GM19468 (cell line): ENCODE data around the gene GGA3.
"Not testable (repeated sequence)": the region's sequence is repeated elsewhere in the genome, so short reads cannot be mapped to it uniquely, and the experiment has no call there.

Experiments
- ATAC-seq: cut with Tn5 transposase; IDR thresholded peaks from one replicate; pipeline ENCODE4 v1.9.1; 2021; ENCODE audit warnings: mild to moderate bottlenecking, moderate library complexity, moderate number of reproducible peaks; ENCODE audit not compliant: unreplicated experiment; ENCODE audit errors: extremely low read depth

Gene GGA3

DNA sequence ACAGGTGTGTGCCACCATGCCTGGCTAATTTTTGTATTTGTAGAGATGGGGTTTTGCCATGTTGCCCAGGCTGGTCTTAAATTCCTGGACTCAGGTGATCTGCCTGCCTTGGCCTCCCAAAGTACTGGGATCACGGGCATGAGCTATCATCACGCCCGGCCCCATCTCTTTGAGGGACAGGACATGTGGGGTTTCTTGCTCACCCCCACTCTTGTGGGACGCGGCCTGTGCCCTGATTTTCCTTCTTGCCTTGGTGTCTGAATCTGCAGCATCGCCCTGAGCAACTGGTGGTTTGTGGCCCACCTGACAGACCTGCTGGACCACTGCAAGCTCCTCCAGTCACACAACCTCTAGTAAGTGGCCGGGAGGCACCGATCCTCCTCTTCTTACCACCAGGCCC lies 30.3 kb downstream of the GGA3 start:
- no peak for ATAC-seq

GRCh38 chr17:75228847-75229246 lies 32.6 kb downstream of the GGA3 start:
- ATAC-seq = no peak

DNA sequence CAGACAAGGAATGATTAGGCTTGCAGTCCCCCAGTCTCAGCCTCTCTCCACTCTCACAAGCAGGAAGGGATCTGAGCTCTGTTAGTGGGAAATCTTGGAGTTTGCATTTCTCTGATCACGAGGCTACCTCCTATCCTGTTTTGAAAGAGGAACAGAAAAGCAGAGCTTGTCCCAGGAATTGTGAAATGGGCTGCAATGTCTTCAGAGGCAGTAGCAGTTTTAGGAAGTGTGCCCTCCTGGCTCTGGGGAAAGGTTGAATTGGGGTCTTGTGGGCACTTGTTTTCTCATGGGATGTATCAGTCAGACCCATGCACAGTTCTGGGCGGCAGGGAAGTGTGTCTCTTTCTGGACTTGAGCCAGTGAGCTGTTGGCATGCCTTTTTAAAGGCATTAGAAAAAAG lies 33.1 kb downstream of the GGA3 start:
- no peak for ATAC-seq

DNA sequence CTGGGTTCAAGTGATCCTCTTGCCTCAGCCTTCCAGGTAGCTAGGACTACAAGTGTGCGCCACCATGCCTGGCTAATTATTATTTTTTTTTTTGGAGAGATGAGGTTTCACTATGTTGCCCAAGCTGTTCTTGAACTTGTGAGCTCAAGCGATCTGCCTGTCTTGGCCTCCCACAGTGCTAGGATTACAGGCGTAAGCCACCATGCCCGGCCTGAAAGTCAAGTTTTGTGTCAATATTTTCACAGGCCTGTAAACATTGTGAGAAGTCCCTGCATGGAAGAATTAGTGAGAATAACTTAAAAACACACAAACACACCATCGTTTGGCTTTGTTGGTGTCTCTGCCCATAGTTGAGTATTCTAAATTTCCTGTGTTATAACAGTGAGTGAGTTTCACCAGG lies 33.7 kb downstream of the GGA3 start:
- ATAC-seq = no peak

- ATAC-seq = no peak
Measured at GRCh38 chr17:75225016-75225415, 36.4 kb downstream of the GGA3 start.

DNA sequence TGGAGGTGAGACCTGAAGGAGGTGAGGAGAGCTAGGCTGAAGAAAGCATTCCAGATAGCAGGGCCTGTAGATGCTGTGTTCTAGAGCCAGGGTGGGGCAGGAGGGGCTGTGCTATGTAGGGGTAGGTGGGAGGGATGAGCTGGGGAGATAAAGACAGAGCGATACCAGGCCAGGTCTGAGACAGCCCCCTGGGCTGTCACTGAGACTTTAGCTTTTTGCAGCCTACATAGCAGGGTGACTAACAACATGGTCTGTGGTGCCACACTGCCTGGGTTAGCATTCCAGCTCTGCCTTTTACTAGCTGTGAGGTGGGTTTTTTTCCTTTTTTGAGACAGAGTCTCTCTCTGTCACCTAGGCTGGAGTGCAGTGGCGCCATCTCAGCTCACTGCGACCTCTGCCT lies 41.6 kb downstream of the GGA3 start:
- ATAC-seq = no peak

DNA sequence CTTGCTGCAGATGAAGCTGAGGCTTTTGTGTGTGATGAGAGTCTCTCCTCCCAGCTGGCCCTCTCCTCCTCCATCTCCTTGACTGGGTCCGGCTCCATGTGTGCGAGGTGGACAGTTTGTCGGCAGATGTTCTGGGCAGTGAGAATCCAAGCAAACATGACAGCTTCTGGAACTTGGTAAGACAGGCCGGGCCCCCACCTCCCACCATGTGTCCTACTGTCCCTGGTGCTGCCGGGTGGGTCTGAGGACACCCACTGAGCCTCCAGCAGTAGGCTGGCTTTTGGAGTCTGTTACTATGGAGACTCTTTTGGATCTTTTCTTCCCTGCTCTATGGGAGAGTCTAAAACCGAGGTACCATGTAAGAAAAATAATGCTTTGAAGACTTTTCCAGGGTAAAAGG lies 43.3 kb downstream of the GGA3 start:
- no peak for ATAC-seq

- no peak for ATAC-seq
Measured at GRCh38 chr17:75209061-75209460, 52.3 kb downstream of the GGA3 start.

DNA sequence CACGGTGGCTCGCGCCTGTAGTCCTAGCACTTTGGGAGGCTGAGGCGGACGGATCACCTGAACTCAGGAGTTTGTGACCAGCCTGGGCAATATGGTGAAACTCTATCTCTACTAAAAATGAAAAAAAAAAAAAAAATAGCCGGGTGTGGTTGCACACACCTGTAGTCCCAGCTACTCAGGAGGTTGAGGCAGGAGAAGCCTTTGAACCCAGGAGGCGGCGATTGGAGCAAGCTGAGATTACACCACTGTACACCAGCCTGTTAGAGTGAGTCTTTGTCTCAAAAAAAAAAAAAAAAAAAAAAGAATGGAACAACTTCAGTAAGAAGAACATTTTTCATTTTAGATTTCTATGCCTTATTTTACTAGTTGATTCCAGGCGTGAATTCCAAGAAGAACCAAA lies 53.2 kb downstream of the GGA3 start:
- no peak for ATAC-seq

GRCh38 chr17:75207760-75208159 lies 53.6 kb downstream of the GGA3 start:
- no peak for ATAC-seq

DNA sequence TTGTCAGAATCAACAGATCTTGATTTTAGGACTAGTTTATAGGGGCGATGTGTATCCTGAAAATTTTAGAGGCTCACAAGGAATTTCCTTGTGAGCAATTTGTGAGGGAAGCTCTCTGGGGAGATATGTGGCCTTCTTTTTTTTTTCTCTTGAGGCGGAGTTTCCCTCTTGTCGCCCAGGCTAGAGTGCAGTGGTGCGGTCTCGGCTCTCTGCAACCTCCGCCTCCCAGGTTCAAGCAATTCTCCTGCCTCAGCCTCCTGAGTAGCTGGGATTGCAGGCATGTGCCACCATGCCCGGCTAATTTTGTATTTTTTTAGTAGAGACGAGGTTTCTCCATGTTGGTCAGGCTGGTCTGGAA lies 54.4 kb downstream of the GGA3 start:
- ATAC-seq = not testable (repeated sequence)

DNA sequence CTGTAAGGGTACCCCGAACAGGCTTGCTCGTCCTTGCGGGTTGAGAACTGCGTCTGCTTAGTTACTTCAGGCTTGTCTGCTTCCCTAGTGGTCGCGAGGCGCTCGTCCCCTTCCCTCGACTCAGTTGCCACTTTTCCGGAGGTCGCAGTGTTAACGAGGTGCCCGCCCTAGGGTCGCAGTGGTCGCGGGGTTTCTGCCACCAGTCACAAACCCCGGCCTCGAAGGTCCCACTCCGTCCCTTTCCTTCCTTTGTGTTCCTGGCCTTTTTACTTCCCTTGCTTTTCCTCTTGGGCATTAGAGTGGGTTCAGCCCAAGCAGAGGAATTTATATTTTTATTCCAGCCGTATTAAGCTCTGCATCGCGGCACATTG lies 55.6 kb downstream of the GGA3 start:
- no peak for ATAC-seq

- ATAC-seq = no peak
Measured at GRCh38 chr17:75205037-75205792, 56.2 kb downstream of the GGA3 start, which contains the start of gene NUP85. Gene NUP85 (plus strand): TSS chr17:75205679. CDS start chr17:75205762, 83 bp downstream.

DNA sequence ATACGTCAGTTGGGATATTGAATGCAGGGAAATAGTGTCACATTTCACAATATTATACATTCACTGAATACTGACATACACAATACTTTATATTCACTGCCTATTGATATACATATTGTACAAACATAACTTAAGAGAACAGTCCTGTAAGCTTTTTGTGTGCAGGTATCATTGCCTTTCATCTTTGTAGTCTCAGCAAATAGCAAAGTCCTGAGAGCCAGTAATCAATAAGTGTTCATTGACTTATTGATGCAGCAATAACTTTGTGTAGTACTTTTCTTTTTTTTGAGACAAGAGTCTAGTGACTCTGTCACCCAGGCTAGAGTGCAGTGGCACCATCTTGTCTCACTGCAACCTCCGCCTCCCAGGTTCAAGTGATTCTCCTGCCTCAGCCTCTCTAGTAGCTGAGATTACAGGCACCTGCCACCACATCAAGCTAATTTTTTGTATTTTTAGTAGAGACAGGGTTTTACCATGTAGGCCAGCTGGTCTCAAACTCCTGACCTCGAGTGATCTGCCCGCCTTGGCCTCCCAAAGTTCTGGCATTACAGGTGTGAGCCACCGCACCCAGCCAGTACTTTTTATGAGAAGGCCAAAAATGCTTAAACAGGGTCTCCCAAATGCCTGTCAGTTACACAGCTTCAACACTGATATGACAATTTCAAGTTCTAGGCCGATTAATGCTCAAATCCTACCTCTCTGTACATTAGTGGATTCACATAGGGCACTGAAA lies 61.4 kb downstream of the GGA3 start:
- ATAC-seq = no peak

GRCh38 chr17:75194879-75195278 lies 66.5 kb downstream of the GGA3 start:
- ATAC-seq = no peak

DNA sequence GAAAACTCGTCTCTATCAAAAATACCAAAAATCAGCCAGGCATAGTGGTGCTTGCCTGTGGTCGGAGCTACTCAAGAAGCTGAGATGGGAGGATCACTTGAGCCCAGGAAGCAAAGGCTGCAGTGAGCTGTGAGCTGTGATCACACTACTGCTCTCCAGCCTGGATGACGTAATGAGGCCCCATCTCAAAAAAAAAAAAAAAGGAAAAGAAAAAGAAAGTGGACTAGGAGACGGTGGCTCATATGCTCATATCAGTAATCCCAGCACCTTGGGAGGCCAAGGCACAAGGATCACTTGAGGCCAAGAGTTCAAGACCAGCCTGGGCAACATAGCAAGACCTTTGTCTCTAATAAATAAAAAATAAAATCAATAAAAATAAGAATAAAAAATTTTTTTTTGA lies 69.8 kb downstream of the GGA3 start:
- ATAC-seq = no peak

DNA sequence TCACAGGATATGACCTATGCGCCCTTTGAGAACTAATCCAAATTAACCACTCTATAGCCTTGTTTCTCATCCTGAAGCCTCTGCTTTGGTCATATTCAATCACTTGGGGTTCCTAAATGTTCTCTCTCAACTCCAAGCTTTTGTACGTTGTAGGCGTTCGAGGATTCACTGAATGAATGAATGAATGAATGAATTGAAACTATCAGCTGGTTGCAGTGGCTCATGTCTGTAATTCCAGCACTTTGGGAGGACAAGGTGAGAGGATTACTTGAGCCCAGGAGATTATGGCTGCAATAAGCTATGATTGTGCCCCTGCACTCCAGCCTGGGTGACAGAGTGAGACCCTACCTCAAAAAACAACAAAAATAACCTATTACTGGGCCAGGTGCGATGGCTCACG lies 72.8 kb downstream of the GGA3 start:
- no peak for ATAC-seq
